Trophoblast cell (in vitro differentiated cells and primary cell): ENCODE results near the gene HOXD1.

Source experiments
- DNase-seq, 2 donors: peaks; one replicate each; pipeline ENCODE4 v3.0.0-alpha.2; 2016
- H2AFZ ChIP-seq: 2 replicates; pipeline ENCODE4 v1.6.1; 2013; ENCODE audit warnings: low read length, moderate library complexity, mild to moderate bottlenecking; ENCODE audit not compliant: insufficient read depth, poor library complexity
- H2AK5ac ChIP-seq: 2 replicates; pipeline ENCODE4 v1.6.1; 2013; ENCODE audit warnings: mild to moderate bottlenecking, low read length
- H2BK120ac ChIP-seq: 2 replicates; pipeline ENCODE4 v1.6.1; 2013; ENCODE audit warnings: low read length, mild to moderate bottlenecking, moderate library complexity; ENCODE audit not compliant: insufficient read depth, poor library complexity
- H2BK12ac ChIP-seq: 2 replicates; pipeline ENCODE4 v1.6.1; 2013; ENCODE audit warnings: mild to moderate bottlenecking, low read length, moderate library complexity
- H2BK5ac ChIP-seq: 2 replicates; pipeline ENCODE4 v1.6.1; 2013; ENCODE audit warnings: low read length, low read depth, moderate library complexity, mild to moderate bottlenecking; ENCODE audit not compliant: poor library complexity
- H3K14ac ChIP-seq: 2 replicates; pipeline ENCODE4 v1.6.1; 2013; ENCODE audit warnings: mild to moderate bottlenecking, low read length
- H3K18ac ChIP-seq: 2 replicates; pipeline ENCODE4 v1.6.1; 2013; ENCODE audit warnings: mild to moderate bottlenecking, low read length
- H3K23ac ChIP-seq: 2 replicates; pipeline ENCODE4 v1.6.1; 2013; ENCODE audit warnings: low read length
- H3K27ac ChIP-seq: 2 replicates; pipeline ENCODE4 v1.5.1; 2013; ENCODE audit warnings: low read depth, mild to moderate bottlenecking, inconsistent platforms, low read length, moderate library complexity
- H3K27me3 ChIP-seq: 2 replicates; pipeline ENCODE4 v1.6.1; 2013; ENCODE audit warnings: inconsistent platforms, mild to moderate bottlenecking, low read length, moderate library complexity; ENCODE audit not compliant: insufficient read depth
- H3K36me3 ChIP-seq, 2 experiments: 1 replicate in 1 of 2; 2 replicates in 1 of 2; pipeline ENCODE4 v1.6.1; 2013; ENCODE audit warnings: low read length in 2 of 2, mild to moderate bottlenecking in 2 of 2, moderate library complexity in 1 of 2; ENCODE audit not compliant: insufficient read depth in 2 of 2, control insufficient read depth in 1 of 2
- H3K4ac ChIP-seq: 2 replicates; pipeline ENCODE4 v1.6.1; 2013; ENCODE audit warnings: low read depth, mild to moderate bottlenecking, low read length, moderate library complexity
- H3K4me1 ChIP-seq, 2 experiments: 1 replicate in 1 of 2; 2 replicates in 1 of 2; pipeline ENCODE4 v1.6.1; 2013; ENCODE audit warnings: low read length in 2 of 2, mild to moderate bottlenecking in 2 of 2, moderate library complexity in 1 of 2; ENCODE audit not compliant: insufficient read depth in 2 of 2, control insufficient read depth in 1 of 2
- H3K4me2 ChIP-seq: 2 replicates; pipeline ENCODE4 v1.6.1; 2013; ENCODE audit warnings: inconsistent platforms, mild to moderate bottlenecking, low read length, moderate library complexity
- H3K4me3 ChIP-seq: 2 replicates; pipeline ENCODE4 v1.5.1; 2013; ENCODE audit warnings: mild to moderate bottlenecking, low read depth, low read length, inconsistent platforms
- H3K79me1 ChIP-seq: one replicate; pipeline ENCODE4 v1.6.1; 2013; ENCODE audit warnings: low read length
- H3K79me2 ChIP-seq: 2 replicates; pipeline ENCODE4 v1.6.1; 2013; ENCODE audit warnings: low read length, mild to moderate bottlenecking; ENCODE audit not compliant: control insufficient read depth, insufficient read depth, poor library complexity
- H3K9ac ChIP-seq: 2 replicates; pipeline ENCODE4 v1.6.1; 2013; ENCODE audit warnings: mild to moderate bottlenecking, low read length
- H3K9me3 ChIP-seq: 2 replicates; pipeline ENCODE4 v1.6.1; 2013; ENCODE audit warnings: low read depth, mild to moderate bottlenecking, control low read depth, inconsistent platforms, low read length; ENCODE audit not compliant: insufficient read depth
- H4K12ac ChIP-seq: 2 replicates; pipeline ENCODE4 v1.6.1; 2013; ENCODE audit warnings: low read depth, mild to moderate bottlenecking, low read length, moderate library complexity
- H4K8ac ChIP-seq: 2 replicates; pipeline ENCODE4 v1.6.1; 2013; ENCODE audit warnings: low read depth, mild to moderate bottlenecking, low read length, moderate library complexity
- H4K91ac ChIP-seq: one replicate; pipeline ENCODE4 v1.6.1; 2013; ENCODE audit warnings: low read depth, mild to moderate bottlenecking, low read length, moderate library complexity
- WGBS: extraction: QIAGEN DNeasy Blood & Tissue Kit; methylation state at CpG from one replicate; pipeline ENCODE4 v1.1.7; 2013; ENCODE audit warnings: missing lambda C conversion rate; ENCODE audit not compliant: insufficient read length, insufficient coverage; ENCODE audit errors: extremely low coverage; 5-methylcytosine and 5-hydroxymethylcytosine counted together

HOXD1 gene

DNA sequence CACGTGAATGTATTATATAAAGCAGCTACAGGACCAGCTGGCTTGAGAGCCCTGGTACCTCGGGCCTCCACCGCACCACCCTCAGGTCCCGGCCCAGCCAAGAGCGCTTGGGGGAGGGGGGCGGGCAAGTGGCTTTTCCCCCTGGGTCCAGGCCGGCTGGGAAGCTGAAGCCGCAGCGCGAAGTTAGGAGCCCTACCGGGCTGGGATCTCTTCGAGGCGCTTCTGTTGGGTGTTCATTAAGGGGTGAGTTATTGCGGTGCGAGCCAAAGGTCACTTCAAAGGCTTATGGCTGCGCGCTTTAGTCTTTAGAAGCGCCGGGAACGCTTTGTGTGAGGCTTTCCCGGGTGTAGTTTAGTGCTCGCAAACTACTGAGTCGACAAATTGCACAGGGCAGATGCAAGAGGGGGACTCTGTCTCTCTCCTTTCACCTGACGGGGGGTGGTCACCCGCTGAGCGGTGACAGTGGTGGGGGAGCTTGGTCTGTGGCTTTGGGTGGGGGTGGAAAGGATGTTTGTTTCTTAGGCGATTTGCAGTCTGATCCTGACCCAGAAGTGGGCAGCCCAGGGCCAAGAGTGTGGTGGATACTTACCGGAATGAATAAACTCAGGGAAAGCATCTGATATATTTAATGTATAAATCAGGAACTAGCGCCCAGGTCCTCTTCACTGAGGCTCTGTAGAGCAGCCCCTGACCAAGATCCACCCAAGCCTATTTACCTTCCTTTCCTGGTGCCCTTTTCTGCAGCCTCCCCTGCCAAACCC is 25.4 kb upstream of the HOXD1 start:
- H2AK5ac ChIP-seq = no peak overlapping the region
- peaks cover 0 to 8% of the 10 kb centered on the region in 2 experiments for H3K4me1 ChIP-seq
- no peaks in the 10 kb centered on the region for H3K36me3 ChIP-seq
- H3K9me3 ChIP-seq = peaks cover 26% of the 10 kb centered on the region
- H3K4ac ChIP-seq = no peak overlapping the region
- peaks cover 84% of the 10 kb centered on the region for H3K27me3 ChIP-seq
- DNase-seq = no peak
- no peak overlapping the region for H3K4me2 ChIP-seq
- H3K27ac ChIP-seq = no peak overlapping the region
- no peak overlapping the region for H3K14ac ChIP-seq
- H3K79me2 ChIP-seq = no peaks in the 10 kb centered on the region
- no peaks in the 10 kb centered on the region for H3K79me1 ChIP-seq
- no peak overlapping the region for H2BK120ac ChIP-seq
- H4K8ac ChIP-seq = no peak overlapping the region
- WGBS = no CpG with 5 or more reads among the region's 29 CpGs
- no peak overlapping the region for H3K9ac ChIP-seq
- H2BK12ac ChIP-seq = no peak overlapping the region
- no peak overlapping the region for H3K23ac ChIP-seq
- no peak overlapping the region for H2BK5ac ChIP-seq
- H2AFZ ChIP-seq = no peak overlapping the region
- H4K12ac ChIP-seq = no peak overlapping the region
- H3K18ac ChIP-seq = no peak overlapping the region
- no peak overlapping the region for H4K91ac ChIP-seq
- H3K4me3 ChIP-seq = no peak overlapping the region

DNA sequence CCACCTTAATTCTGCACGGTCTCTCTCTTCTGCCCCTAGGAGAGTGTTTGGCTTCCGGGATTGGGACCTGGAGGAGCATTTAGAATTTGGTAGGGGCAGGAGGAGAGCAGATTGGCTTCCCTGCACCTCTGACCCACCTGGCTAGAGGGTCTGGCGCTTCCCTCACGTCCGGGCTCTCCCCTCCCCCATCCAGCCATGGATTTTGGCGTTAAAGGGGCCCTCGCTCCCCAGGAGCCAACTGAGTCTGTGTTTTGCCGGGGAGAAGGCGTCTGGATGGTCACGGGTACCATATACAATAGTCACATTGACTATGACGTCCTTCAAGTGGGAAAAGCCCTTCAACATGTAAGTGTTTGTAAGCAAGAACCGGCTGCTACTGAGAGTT is 24.8 kb upstream of the HOXD1 start:
- H2AFZ ChIP-seq = no peak overlapping the region
- no peak overlapping the region for H3K27ac ChIP-seq

DNA sequence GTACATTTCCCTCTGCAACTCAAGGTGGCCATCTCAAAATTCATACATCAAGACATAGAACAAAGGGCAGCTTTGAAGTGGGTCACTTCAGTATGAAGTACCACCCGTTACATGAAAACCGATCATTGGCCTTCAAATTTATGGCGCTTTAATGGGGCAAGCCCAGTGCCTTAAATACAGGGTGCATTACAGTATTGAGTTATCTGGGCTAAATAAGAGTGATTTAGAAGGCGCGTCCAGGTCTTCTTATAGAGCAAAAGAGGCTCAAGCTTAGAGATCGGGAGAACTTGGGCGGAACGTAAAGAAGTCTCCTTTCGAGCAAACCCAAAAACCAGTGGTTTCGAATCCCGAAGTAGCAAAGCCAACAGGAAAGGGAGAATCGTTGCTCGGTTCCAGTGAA is 24.3 kb upstream of the HOXD1 start:
- Histone ChIP-seq H3K4me3 (no peak overlapping the region), H3K27me3 (peaks cover 77% of the 10 kb centered on the region), H4K8ac (no peak overlapping the region), H4K91ac (no peak overlapping the region), H3K9me3 (peaks cover 26% of the 10 kb centered on the region), H4K12ac (no peak overlapping the region), H3K23ac (no peak overlapping the region), H3K79me1 (no peaks in the 10 kb centered on the region), H2BK5ac (no peak overlapping the region), H3K36me3 (no peaks in the 10 kb centered on the region), H3K4me1 (peaks cover 0 to 8% of the 10 kb centered on the region in 2 experiments), H2AK5ac (no peak overlapping the region), H3K14ac (no peak overlapping the region), H3K27ac (no peak overlapping the region), H3K79me2 (no peaks in the 10 kb centered on the region), H3K18ac (no peak overlapping the region), H3K4ac (no peak overlapping the region), H2BK120ac (no peak overlapping the region), H2BK12ac (no peak overlapping the region), H2AFZ (no peak overlapping the region), H3K4me2 (no peak overlapping the region), H3K9ac (no peak overlapping the region)
- no peak for DNase-seq
- WGBS = no CpG with 5 or more reads among the region's 13 CpGs

More for the DNA sequence above, 24.8 kb upstream of the HOXD1 start:
- H3K23ac ChIP-seq = no peak overlapping the region
- H2BK12ac ChIP-seq = no peak overlapping the region
- no peak overlapping the region for H3K4me3 ChIP-seq
- H2BK120ac ChIP-seq = no peak overlapping the region
- H2AK5ac ChIP-seq = no peak overlapping the region
- H3K9me3 ChIP-seq = peaks cover 26% of the 10 kb centered on the region
- H3K9ac ChIP-seq = no peak overlapping the region
- DNase-seq = no peak
- no peaks in the 10 kb centered on the region for H3K79me2 ChIP-seq
- no peaks in the 10 kb centered on the region for H3K36me3 ChIP-seq
- H4K91ac ChIP-seq = no peak overlapping the region
- H3K27me3 ChIP-seq = peaks cover 79% of the 10 kb centered on the region
- no peak overlapping the region for H3K4me2 ChIP-seq
- H3K79me1 ChIP-seq = no peaks in the 10 kb centered on the region
- no CpG with 5 or more reads among the region's 12 CpGs for WGBS
- no peak overlapping the region for H3K14ac ChIP-seq
- no peak overlapping the region for H4K12ac ChIP-seq
- H4K8ac ChIP-seq = no peak overlapping the region
- H3K18ac ChIP-seq = no peak overlapping the region
- H3K4me1 ChIP-seq = peaks cover 0 to 8% of the 10 kb centered on the region in 2 experiments
- H2BK5ac ChIP-seq = no peak overlapping the region
- no peak overlapping the region for H3K4ac ChIP-seq

GRCh38 chr2:176164611-176165369 is 23.7 kb upstream of the HOXD1 start:
- Histone ChIP-seq H4K8ac (no peak overlapping the region), H2BK5ac (no peak overlapping the region), H3K79me2 (no peaks in the 10 kb centered on the region), H3K4me2 (no peak overlapping the region), H3K9me3 (peaks cover 23% of the 10 kb centered on the region), H3K79me1 (no peaks in the 10 kb centered on the region), H3K4ac (no peak overlapping the region), H3K14ac (no peak overlapping the region), H3K4me3 (no peak overlapping the region), H2AK5ac (no peak overlapping the region), H4K12ac (no peak overlapping the region), H3K27me3 (peaks cover 76% of the 10 kb centered on the region), H3K9ac (no peak overlapping the region), H2AFZ (no peak overlapping the region), H3K4me1 (peaks cover 0 to 6% of the 10 kb centered on the region in 2 experiments), H2BK120ac (no peak overlapping the region), H2BK12ac (no peak overlapping the region), H4K91ac (no peak overlapping the region), H3K36me3 (no peaks in the 10 kb centered on the region), H3K27ac (no peak overlapping the region), H3K18ac (no peak overlapping the region), H3K23ac (no peak overlapping the region)
- no CpG with 5 or more reads among the region's 52 CpGs for WGBS
- DNase-seq = no peak
